ENCODE results near the gene NDUFAF2.

The NDUFAF2 gene, protein sequence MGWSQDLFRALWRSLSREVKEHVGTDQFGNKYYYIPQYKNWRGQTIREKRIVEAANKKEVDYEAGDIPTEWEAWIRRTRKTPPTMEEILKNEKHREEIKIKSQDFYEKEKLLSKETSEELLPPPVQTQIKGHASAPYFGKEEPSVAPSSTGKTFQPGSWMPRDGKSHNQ

GRCh38 chr5:60944904-60945812 lies at the start of gene NDUFAF2, which contains the start of gene ERCC8:
Gene NDUFAF2, plus strand, starts transcription at chr5:60945205. Its CDS starts 51 bp downstream, at chr5:60945256.
Gene ERCC8, minus strand, starts transcription at chr5:60945070. Its CDS starts 62 bp downstream, at chr5:60945008.
- ChIA-PET CTCF (interaction anchor here (1.0 kb wide), 1 partner anchor 19 kb away, joined by 3 read pairs; no protein-coding TSS in a partner anchor), POLR2A (interaction anchor here (1.6 kb wide), 1 partner anchor 245 kb away, joined by 4 read pairs; the partner anchor contains the start of gene DEPDC1B)
- peak; percentile 97 for DNase-seq (ENCODE audit: extremely low spot score)
- TF ChIP-seq, protein P1, sequence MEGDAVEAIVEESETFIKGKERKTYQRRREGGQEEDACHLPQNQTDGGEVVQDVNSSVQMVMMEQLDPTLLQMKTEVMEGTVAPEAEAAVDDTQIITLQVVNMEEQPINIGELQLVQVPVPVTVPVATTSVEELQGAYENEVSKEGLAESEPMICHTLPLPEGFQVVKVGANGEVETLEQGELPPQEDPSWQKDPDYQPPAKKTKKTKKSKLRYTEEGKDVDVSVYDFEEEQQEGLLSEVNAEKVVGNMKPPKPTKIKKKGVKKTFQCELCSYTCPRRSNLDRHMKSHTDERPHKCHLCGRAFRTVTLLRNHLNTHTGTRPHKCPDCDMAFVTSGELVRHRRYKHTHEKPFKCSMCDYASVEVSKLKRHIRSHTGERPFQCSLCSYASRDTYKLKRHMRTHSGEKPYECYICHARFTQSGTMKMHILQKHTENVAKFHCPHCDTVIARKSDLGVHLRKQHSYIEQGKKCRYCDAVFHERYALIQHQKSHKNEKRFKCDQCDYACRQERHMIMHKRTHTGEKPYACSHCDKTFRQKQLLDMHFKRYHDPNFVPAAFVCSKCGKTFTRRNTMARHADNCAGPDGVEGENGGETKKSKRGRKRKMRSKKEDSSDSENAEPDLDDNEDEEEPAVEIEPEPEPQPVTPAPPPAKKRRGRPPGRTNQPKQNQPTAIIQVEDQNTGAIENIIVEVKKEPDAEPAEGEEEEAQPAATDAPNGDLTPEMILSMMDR (IDR thresholded peaks at IDR 0.05; ENCODE audit: control extremely low read depth, extremely low read depth, low read depth, missing control alignments), result no peak

- DNase-seq (ENCODE audit: extremely low spot score), result no peak
- ChIA-PET CTCF (no interaction called here), POLR2A (no interaction called here)
These were observed 48.0 kb upstream of the NDUFAF2 start for GRCh38 chr5:60896991-60897390.

DNA sequence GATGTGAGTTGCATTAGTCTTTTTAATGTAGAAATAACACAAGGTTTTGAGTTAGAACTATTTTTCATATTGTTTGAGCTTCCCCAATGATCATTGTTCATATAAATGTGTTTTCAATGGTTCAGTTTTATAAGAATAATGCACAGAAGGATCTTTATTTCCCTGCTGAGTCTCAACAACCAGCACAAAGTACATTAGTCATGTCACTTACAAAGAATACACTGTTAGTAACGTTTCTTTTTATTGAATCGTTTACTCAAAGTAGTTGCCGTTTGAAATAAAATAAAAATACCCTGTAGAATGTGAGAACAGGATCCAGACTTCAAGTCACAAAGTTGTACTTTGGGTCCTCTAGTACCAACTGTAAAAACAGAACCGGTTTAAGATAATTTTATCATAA lies 41.6 kb upstream of the NDUFAF2 start:
- ChIA-PET CTCF (no interaction called here), POLR2A (no interaction called here)
- TF ChIP-seq, protein P1 (IDR thresholded peaks at IDR 0.05; ENCODE audit: control extremely low read depth, extremely low read depth, low read depth, missing control alignments), result no peak
- DNase-seq (ENCODE audit: extremely low spot score), result no peak

More at GRCh38 chr5:60896991-60897390, 48.0 kb upstream of the NDUFAF2 start:
- TF ChIP-seq, protein P1 (IDR thresholded peaks at IDR 0.05; ENCODE audit: control extremely low read depth, extremely low read depth, low read depth, missing control alignments), result no peak

DNA sequence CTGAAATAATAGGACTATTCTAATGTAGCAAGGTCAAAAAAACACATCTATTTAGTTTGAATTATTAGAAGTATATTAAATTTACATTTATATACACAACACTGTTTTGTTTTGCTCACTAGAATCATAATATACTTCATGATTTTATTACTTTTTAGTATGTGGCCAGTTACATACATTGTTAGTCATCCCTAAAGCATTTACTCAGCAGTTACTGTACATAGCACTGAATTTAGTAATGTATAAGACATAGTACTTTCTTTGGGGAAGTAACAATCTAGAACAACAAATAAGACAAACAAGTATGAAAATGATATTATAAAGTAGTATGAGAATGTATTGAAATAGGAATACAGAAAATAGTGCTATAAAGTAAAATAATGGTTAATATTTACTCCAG lies 28.4 kb upstream of the NDUFAF2 start:
- CTCF ChIA-PET, result interaction anchor here (1.0 to 1.7 kb wide), 2 partner anchors 8 to 22 kb away, joined by 3 to 6 read pairs; no protein-coding TSS in a partner anchor
- POLR2A ChIA-PET, result no interaction called here
- no peak for DNase-seq (ENCODE audit: extremely low spot score)

DNA sequence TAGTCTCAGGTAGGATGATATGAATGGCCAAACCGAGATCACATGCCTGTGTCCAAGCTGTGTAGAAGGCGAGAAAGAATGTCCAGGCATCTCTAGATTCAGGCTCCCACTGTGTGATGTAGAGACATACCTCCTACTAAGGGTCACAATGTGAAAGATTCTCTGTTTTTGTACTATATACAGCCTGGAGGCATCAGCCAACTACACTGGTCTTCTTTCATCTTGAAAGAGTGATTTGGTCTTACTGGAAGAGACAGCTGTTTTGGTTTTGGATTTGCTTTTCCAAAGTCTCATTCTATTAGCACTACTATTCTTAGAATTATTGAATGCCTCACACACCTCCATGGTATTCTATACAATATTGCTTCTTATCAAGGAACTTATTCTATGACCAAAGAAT lies 26.5 kb upstream of the NDUFAF2 start:
- CTCF ChIA-PET, result interaction anchor here (1.0 kb wide), 1 partner anchor 19 kb away, joined by 6 read pairs; no protein-coding TSS in a partner anchor
- no peak for DNase-seq (ENCODE audit: extremely low spot score)
- TF ChIP-seq, protein P1 (IDR thresholded peaks at IDR 0.05; ENCODE audit: control extremely low read depth, extremely low read depth, low read depth, missing control alignments), result no peak
- POLR2A ChIA-PET, result no interaction called here

More for the DNA sequence above, 28.4 kb upstream of the NDUFAF2 start:
- TF ChIP-seq, protein P1 (IDR thresholded peaks at IDR 0.05; ENCODE audit: control extremely low read depth, extremely low read depth, low read depth, missing control alignments), result no peak

- POLR2A ChIA-PET, result no interaction called here
- TF ChIP-seq, protein P1 (IDR thresholded peaks at IDR 0.05; ENCODE audit: control extremely low read depth, extremely low read depth, low read depth, missing control alignments), result no peak
These were observed 17.6 kb upstream of the NDUFAF2 start for GRCh38 chr5:60927450-60927849.

More at GRCh38 chr5:60927450-60927849, 17.6 kb upstream of the NDUFAF2 start:
- CTCF ChIA-PET, result interaction anchor here (1.1 kb wide), 1 partner anchor 19 kb away, joined by 4 read pairs; no protein-coding TSS in a partner anchor
- no peak for DNase-seq (ENCODE audit: extremely low spot score)

Measured in GM10248 (cell line).